Endothelial cell of umbilical vein (primary cell): Measurements from ENCODE around the gene CFAP97D1. TPM values are rescaled to one million over a fixed set of nuclear protein-coding genes. Genes with fewer than 3 reads are reported as not detected.

Source experiments
- BruUV-seq: library from RNA; stranded (reverse); fragments of 400-500 nt; replicated peaks from 2 replicates; lab custom pipeline; 2021; lab: Mats Ljungman, UMichigan
- CTCF ChIA-PET: fragments of 300-600, 350-600 bp; sonication (Branson Sonifier 250); formaldehyde crosslinking; loops from one replicate; lab custom pipeline; 2021; ENCODE audit warnings: antibody characterized with exemption, inconsistent platforms; lab: Charles Lee
- POLR2A ChIA-PET: fragments of 300-600, 350-600 bp; sonication (Branson Sonifier 250); formaldehyde crosslinking; loops from one replicate; lab custom pipeline; 2021; ENCODE audit warnings: antibody characterized with exemption, inconsistent platforms; lab: Charles Lee
- DNase-seq: peaks from one replicate; pipeline ENCODE4 v3.0.0-alpha.2; 2011; ENCODE audit warnings: low read depth, low spot score
- FAIRE-seq: peaks from 2 replicates; lab custom pipeline; 2011; peaks lifted over from hg19 to GRCh38; lab: Jason Lieb, UNC
- H2AFZ ChIP-seq: 2 replicates; pipeline ENCODE4 v1.6.0; 2012; ENCODE audit warnings: low read depth, low read length, control low read depth, inconsistent platforms
- H3K27ac ChIP-seq: 2 replicates; pipeline ENCODE4 v1.5.1; 2011; ENCODE audit warnings: low read depth, mild to moderate bottlenecking, control low read depth, low read length, moderate library complexity; ENCODE audit not compliant: insufficient read depth
- H3K27me3 ChIP-seq, 2 experiments: 2 replicates each; pipeline versions ENCODE4 v1.6.0 to v1.6.1; 2011; ENCODE audit warnings: low read length in 2 of 2, mixed read lengths in 1 of 2; ENCODE audit not compliant: control insufficient read depth in 2 of 2, insufficient read depth in 2 of 2
- H3K36me3 ChIP-seq, 2 experiments: 2 replicates in 1 of 2; 3 replicates in 1 of 2; pipeline ENCODE4 v1.5.1; 2011; ENCODE audit warnings: low read length in 2 of 2, mild to moderate bottlenecking in 1 of 2, moderate library complexity in 1 of 2; ENCODE audit not compliant: control insufficient read depth in 2 of 2, insufficient read depth in 2 of 2; ENCODE audit errors: extremely low read depth in 1 of 2
- H3K4me1 ChIP-seq: 3 replicates; pipeline ENCODE4 v1.5.1; 2011; ENCODE audit warnings: mild to moderate bottlenecking, low read length; ENCODE audit not compliant: control insufficient read depth, insufficient read depth; ENCODE audit errors: extremely low read depth
- H3K4me2 ChIP-seq: 2 replicates; pipeline ENCODE4 v1.6.1; 2011; ENCODE audit warnings: low read length, control low read depth, mixed read lengths; ENCODE audit not compliant: insufficient read depth
- H3K4me3 ChIP-seq, 3 experiments: fragments of 200-600 bp in 1 of 3; sonication (generic), shearing (Covaris generic) in 1 of 3; replicated peaks in 1 of 3; 2 replicates each; pipeline ENCODE4 v1.5.1; 2011 to 2016; ENCODE audit warnings: control low read depth in 3 of 3, low read length in 3 of 3, mild to moderate bottlenecking in 2 of 3, inconsistent platforms in 1 of 3, low read depth in 1 of 3, moderate library complexity in 1 of 3; ENCODE audit not compliant: insufficient read depth in 1 of 3
- H3K79me2 ChIP-seq: 2 replicates; pipeline ENCODE4 v1.6.0; 2012; ENCODE audit warnings: low read length, inconsistent platforms; ENCODE audit not compliant: control insufficient read depth, insufficient read depth
- H3K9ac ChIP-seq: replicated peaks from 2 replicates; pipeline ENCODE3; 2011; ENCODE audit warnings: low read length, control low read depth; ENCODE audit not compliant: insufficient read depth; ENCODE audit errors: extremely low read depth
- H3K9me1 ChIP-seq: replicated peaks from 3 replicates; pipeline ENCODE4 v1.6.0; 2011; ENCODE audit warnings: mild to moderate bottlenecking, low read length; ENCODE audit not compliant: control insufficient read depth, insufficient read depth; ENCODE audit errors: extremely low read depth
- H3K9me3 ChIP-seq: replicated peaks from 2 replicates; pipeline ENCODE4 v1.5.1; 2012; ENCODE audit warnings: low read length, inconsistent platforms; ENCODE audit not compliant: control insufficient read depth, insufficient read depth
- H4K20me1 ChIP-seq: replicated peaks from 2 replicates; pipeline ENCODE3; 2011; ENCODE audit warnings: mild to moderate bottlenecking, low read length; ENCODE audit not compliant: control insufficient read depth, insufficient read depth; ENCODE audit errors: extremely low read depth
- CTCF ChIP-seq, 2 donors: IDR thresholded peaks; 1 replicate in 1 of 2; 2 replicates in 1 of 2; pipeline ENCODE4 v1.5.1; 2011; ENCODE audit warnings: low read length in 2 of 2, mild to moderate bottlenecking in 2 of 2, moderate library complexity in 2 of 2, control low read depth in 1 of 2, inconsistent platforms in 1 of 2, low read depth in 1 of 2; ENCODE audit not compliant: insufficient read depth in 1 of 2; ENCODE audit errors: extremely low read depth in 1 of 2
- EZH2 ChIP-seq: IDR thresholded peaks from 2 replicates; pipeline ENCODE4 v1.6.1; 2012; ENCODE audit warnings: borderline replicate concordance, low read depth, mild to moderate bottlenecking, moderate library complexity, low read length, inconsistent platforms; ENCODE audit not compliant: severe bottlenecking
- FOS ChIP-seq: IDR thresholded peaks from 2 replicates; pipeline ENCODE4 v1.6.1; 2011; ENCODE audit warnings: mild to moderate bottlenecking, low read length, moderate library complexity, borderline replicate concordance; ENCODE audit not compliant: insufficient read depth
- GATA2 ChIP-seq: IDR thresholded peaks from 2 replicates; pipeline ENCODE4 v1.7.0; 2011; ENCODE audit warnings: low read depth, mild to moderate bottlenecking, moderate library complexity, mixed read lengths, low read length; ENCODE audit not compliant: insufficient read length, insufficient read depth
- JUN ChIP-seq: IDR thresholded peaks from 2 replicates; pipeline ENCODE4 v1.6.1; 2011; ENCODE audit warnings: borderline replicate concordance, low read depth; ENCODE audit not compliant: insufficient read length, insufficient read depth
- MAX ChIP-seq: IDR thresholded peaks from 2 replicates; pipeline ENCODE4 v1.6.1; 2011; ENCODE audit not compliant: insufficient read depth, insufficient read length
- MYC ChIP-seq: IDR thresholded peaks from one replicate; pipeline ENCODE4 v1.6.1; 2011; ENCODE audit warnings: mild to moderate bottlenecking, low read depth, low read length
- POLR2A ChIP-seq: IDR thresholded peaks from 2 replicates; pipeline ENCODE4 v1.6.1; 2012; ENCODE audit warnings: low read depth, mild to moderate bottlenecking, control low read depth, low read length
- POLR2AphosphoS5 ChIP-seq: IDR thresholded peaks from 2 replicates; pipeline ENCODE4 v1.6.1; 2012; ENCODE audit warnings: low read depth, mild to moderate bottlenecking, control low read depth, low read length, moderate library complexity; ENCODE audit not compliant: insufficient read depth
- dilution Hi-C: fragments of 300-500 bp; cut with MboI; formaldehyde crosslinking; loops from one replicate; pipeline ENCODE4 v1.15.0; 2019; ENCODE audit warnings: low sequenced_read_pairs; ENCODE audit not compliant: extremely low pct_ligation_motif_present
- intact Hi-C: fragments of 100-400 bp; cut with micrococcal nuclease; formaldehyde crosslinking; loops from one replicate; pipeline ENCODE4 v1.10.0; 2022
- polyA plus RNA-seq, 4 experiments: library from polyadenylated mRNA; depleted of rRNA in 3 of 4; stranded (reverse) in 3 of 4; unstranded in 1 of 4; fragments of >200 nt; gene quantifications; 2 replicates each; pipeline versions ENCODE4 v1.2.1 to v1.2.3, GENCODE V29; 2011 to 2012; ENCODE audit warnings: missing spikeins in 1 of 4
- total RNA-seq: library from RNA; stranded (reverse); gene quantifications from 2 replicates; pipeline ENCODE4 v1.2.3, GENCODE V29; 2021

CFAP97D1 gene
- total and polyA plus RNA-seq, 2 donors (not counting 3 experiments of a cell fraction or from before 2014, with no cell fraction given): not detected

GRCh38 chr17:43769859-43770258 lies 10.4 kb upstream of the CFAP97D1 start:
- no peak for DNase-seq
- POLR2A ChIA-PET: no interaction called here
- H2AFZ ChIP-seq: no peak overlapping the region
- H3K9me1 ChIP-seq: no peaks in the 10 kb centered on the region
- CTCF ChIA-PET: no interaction called here
- H3K4me2 ChIP-seq: no peak overlapping the region
- no peaks in the 10 kb centered on the region for H3K79me2 ChIP-seq
- peaks cover 16 to 36% of the 10 kb centered on the region in 2 experiments for H3K36me3 ChIP-seq
- no TSS peak for BruUV-seq
- dilution Hi-C loops: loop anchor here (5.0 kb wide), 1 partner anchor 68 kb away; no protein-coding TSS in a partner anchor
- H3K4me3 ChIP-seq: no peak overlapping the region
- no peaks in the 10 kb centered on the region for H3K9me3 ChIP-seq
- FAIRE-seq: no peak
- intact Hi-C loops: no loop called here
- no peak overlapping the region for H3K27ac ChIP-seq
- H3K9ac ChIP-seq: no peak overlapping the region
- H3K27me3 ChIP-seq: no peaks in the 10 kb centered on the region
- H3K4me1 ChIP-seq: peaks cover 2% of the 10 kb centered on the region
- no peaks in the 10 kb centered on the region for H4K20me1 ChIP-seq
- no peak for TF ChIP-seq JUN
- no peak for TF ChIP-seq GATA2
- no peak for TF ChIP-seq MAX
- TF ChIP-seq POLR2AphosphoS5: no peak
- TF ChIP-seq EZH2: no peak
- no peak for TF ChIP-seq POLR2A

- H3K4me1 ChIP-seq: no peaks in the 10 kb centered on the region
- no peak overlapping the region for H3K9ac ChIP-seq
- no peak for FAIRE-seq
- BruUV-seq: no TSS peak
- H3K27me3 ChIP-seq: no peaks in the 10 kb centered on the region
- CTCF ChIA-PET: no interaction called here
- no peak overlapping the region for H3K27ac ChIP-seq
- no peak overlapping the region for H3K4me3 ChIP-seq
- TF ChIP-seq POLR2AphosphoS5 (no peak), JUN (no peak), POLR2A (no peak), GATA2 (no peak), FOS (no peak), CTCF (IDR thresholded peaks at IDR 0.05; ENCODE audit: extremely low read depth in 1 of 2, insufficient read depth in 1 of 2, low read depth in 1 of 2, low read length in 2 of 2) (no peak), MYC (no peak), EZH2 (no peak), MAX (no peak)
- H3K36me3 ChIP-seq: peaks cover 16 to 39% of the 10 kb centered on the region in 2 experiments
- no peaks in the 10 kb centered on the region for H4K20me1 ChIP-seq
- no peak overlapping the region for H3K4me2 ChIP-seq
- POLR2A ChIA-PET: no interaction called here
- H2AFZ ChIP-seq: no peak overlapping the region
- no peaks in the 10 kb centered on the region for H3K9me1 ChIP-seq
- intact Hi-C loops (no loop called here), dilution Hi-C loops (no loop called here)
- H3K9me3 ChIP-seq: no peaks in the 10 kb centered on the region
- DNase-seq: no peak
- H3K79me2 ChIP-seq: no peaks in the 10 kb centered on the region
These were observed 9.3 kb upstream of the CFAP97D1 start for GRCh38 chr17:43770957-43771356.
